ENCODE results near the gene ANKS1B.

DNA sequence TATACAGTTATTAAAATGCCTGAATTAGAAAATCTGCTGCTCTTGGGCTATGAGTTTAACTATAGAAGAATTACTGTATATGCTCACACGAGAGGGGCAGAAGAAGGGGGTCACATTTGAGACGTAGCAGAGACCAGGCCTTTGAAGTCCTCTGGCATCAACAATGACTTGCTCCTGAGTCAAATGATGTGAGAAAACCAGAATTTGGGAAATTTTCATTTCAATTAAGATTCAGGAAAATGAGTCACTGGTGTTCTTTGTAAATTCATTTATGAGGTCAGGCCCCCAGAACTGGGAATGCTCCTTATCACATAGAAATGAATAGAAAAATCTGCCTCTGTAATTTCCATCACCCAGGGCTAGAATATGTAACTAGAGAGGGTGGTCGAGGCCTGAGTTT, 1246.7 kb downstream of the ANKS1B start:
- TF ChIP-seq BACH2 (CRISPR knock-in tag; IDR thresholded peaks at IDR 0.05; ENCODE audit: borderline replicate concordance) (no peak), ZFP30 (CRISPR knock-in tag; IDR thresholded peaks at IDR 0.05) (no peak), ZFP3 (CRISPR knock-in tag; IDR thresholded peaks at IDR 0.05) (no peak), OSR1 (CRISPR knock-in tag; IDR thresholded peaks at IDR 0.05) (no peak), ESRRG (CRISPR knock-in tag; IDR thresholded peaks at IDR 0.05) (no peak), RARB (CRISPR knock-in tag; IDR thresholded peaks at IDR 0.05) (no peak), PPARA (CRISPR knock-in tag; IDR thresholded peaks at IDR 0.05; ENCODE audit: borderline replicate concordance) (no peak), ISL1 (CRISPR knock-in tag; IDR thresholded peaks at IDR 0.05) (no peak), ARNTL (CRISPR knock-in tag; IDR thresholded peaks at IDR 0.05; ENCODE audit: borderline replicate concordance, low read depth) (no peak), ZNF565 (CRISPR knock-in tag; conservative IDR thresholded peaks at IDR 0.05; ENCODE audit: low read depth) (no peak)
- TF ChIP-seq, protein P1, sequence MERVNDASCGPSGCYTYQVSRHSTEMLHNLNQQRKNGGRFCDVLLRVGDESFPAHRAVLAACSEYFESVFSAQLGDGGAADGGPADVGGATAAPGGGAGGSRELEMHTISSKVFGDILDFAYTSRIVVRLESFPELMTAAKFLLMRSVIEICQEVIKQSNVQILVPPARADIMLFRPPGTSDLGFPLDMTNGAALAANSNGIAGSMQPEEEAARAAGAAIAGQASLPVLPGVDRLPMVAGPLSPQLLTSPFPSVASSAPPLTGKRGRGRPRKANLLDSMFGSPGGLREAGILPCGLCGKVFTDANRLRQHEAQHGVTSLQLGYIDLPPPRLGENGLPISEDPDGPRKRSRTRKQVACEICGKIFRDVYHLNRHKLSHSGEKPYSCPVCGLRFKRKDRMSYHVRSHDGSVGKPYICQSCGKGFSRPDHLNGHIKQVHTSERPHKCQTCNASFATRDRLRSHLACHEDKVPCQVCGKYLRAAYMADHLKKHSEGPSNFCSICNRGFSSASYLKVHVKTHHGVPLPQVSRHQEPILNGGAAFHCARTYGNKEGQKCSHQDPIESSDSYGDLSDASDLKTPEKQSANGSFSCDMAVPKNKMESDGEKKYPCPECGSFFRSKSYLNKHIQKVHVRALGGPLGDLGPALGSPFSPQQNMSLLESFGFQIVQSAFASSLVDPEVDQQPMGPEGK (CRISPR knock-in tag; IDR thresholded peaks at IDR 0.05; ENCODE audit: borderline replicate concordance) = no peak
- TF ChIP-seq, protein P2, sequence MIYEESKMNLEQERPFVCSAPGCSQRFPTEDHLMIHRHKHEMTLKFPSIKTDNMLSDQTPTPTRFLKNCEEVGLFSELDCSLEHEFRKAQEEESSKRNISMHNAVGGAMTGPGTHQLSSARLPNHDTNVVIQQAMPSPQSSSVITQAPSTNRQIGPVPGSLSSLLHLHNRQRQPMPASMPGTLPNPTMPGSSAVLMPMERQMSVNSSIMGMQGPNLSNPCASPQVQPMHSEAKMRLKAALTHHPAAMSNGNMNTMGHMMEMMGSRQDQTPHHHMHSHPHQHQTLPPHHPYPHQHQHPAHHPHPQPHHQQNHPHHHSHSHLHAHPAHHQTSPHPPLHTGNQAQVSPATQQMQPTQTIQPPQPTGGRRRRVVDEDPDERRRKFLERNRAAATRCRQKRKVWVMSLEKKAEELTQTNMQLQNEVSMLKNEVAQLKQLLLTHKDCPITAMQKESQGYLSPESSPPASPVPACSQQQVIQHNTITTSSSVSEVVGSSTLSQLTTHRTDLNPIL (CRISPR knock-in tag; IDR thresholded peaks at IDR 0.05; ENCODE audit: low read depth) = no peak
